Measurements from ENCODE around the gene LUZP1.

DNA sequence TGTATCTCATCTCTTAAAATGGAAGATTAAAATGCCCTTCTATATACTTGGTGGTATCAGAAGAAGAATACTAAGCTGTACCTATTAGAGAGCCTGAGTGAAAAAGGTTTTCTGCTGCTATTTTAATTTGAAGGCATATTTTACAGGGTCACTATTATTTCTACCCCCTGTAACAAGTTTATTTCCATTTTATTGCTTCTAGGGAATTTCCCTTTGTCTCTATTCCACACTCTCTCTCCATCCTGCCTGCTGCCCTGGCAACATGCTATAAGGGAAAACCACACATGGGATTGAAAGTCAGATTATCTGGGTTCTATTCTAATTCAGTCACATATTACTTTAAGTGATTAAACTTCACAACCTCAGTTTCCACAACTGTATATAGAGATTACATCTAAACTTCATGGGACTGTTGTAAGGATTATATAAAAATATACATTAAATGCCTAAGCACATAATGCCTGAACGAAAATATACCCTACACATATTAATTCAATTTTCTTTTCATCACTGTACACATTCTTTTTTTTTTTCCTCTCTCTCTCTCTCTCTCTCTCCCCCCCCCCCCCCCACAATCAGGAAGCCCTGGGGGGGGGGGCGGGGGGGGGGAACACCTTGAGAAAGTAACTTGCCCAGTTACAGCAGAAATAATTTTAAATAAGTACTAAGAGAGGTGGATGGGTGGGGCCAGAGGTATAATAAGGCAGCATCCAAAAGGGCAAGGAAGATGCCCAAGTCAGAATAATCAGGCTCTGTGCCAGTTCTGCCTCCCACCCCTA lies 51.5 kb downstream of the LUZP1 start:
- TF ChIP-seq YY1 (IDR thresholded peaks at IDR 0.05; ENCODE audit: low read depth) (no peak), EP300 (IDR thresholded peaks at IDR 0.05; ENCODE audit: borderline replicate concordance) (no peak), FOXM1 (IDR thresholded peaks at IDR 0.05; ENCODE audit: borderline replicate concordance, low read depth) (no peak), TCF12 (IDR thresholded peaks at IDR 0.05; ENCODE audit: low read depth) (no peak), RAD21 (IDR thresholded peaks at IDR 0.05; ENCODE audit: low read depth) (no peak), TAF1 (IDR thresholded peaks at IDR 0.05; ENCODE audit: low read depth) (no peak), USF1 (IDR thresholded peaks at IDR 0.05) (no peak), CEBPB (IDR thresholded peaks at IDR 0.05) (no peak), ZBTB7A (IDR thresholded peaks at IDR 0.05; ENCODE audit: low read depth) (no peak), EGR1 (IDR thresholded peaks at IDR 0.05) (no peak), NFIC (IDR thresholded peaks at IDR 0.05) (no peak), TEAD4 (IDR thresholded peaks at IDR 0.05) (no peak)
- TF ChIP-seq, protein P1, sequence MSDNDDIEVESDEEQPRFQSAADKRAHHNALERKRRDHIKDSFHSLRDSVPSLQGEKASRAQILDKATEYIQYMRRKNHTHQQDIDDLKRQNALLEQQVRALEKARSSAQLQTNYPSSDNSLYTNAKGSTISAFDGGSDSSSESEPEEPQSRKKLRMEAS (IDR thresholded peaks at IDR 0.05), result no peak
- TF ChIP-seq, protein P2, sequence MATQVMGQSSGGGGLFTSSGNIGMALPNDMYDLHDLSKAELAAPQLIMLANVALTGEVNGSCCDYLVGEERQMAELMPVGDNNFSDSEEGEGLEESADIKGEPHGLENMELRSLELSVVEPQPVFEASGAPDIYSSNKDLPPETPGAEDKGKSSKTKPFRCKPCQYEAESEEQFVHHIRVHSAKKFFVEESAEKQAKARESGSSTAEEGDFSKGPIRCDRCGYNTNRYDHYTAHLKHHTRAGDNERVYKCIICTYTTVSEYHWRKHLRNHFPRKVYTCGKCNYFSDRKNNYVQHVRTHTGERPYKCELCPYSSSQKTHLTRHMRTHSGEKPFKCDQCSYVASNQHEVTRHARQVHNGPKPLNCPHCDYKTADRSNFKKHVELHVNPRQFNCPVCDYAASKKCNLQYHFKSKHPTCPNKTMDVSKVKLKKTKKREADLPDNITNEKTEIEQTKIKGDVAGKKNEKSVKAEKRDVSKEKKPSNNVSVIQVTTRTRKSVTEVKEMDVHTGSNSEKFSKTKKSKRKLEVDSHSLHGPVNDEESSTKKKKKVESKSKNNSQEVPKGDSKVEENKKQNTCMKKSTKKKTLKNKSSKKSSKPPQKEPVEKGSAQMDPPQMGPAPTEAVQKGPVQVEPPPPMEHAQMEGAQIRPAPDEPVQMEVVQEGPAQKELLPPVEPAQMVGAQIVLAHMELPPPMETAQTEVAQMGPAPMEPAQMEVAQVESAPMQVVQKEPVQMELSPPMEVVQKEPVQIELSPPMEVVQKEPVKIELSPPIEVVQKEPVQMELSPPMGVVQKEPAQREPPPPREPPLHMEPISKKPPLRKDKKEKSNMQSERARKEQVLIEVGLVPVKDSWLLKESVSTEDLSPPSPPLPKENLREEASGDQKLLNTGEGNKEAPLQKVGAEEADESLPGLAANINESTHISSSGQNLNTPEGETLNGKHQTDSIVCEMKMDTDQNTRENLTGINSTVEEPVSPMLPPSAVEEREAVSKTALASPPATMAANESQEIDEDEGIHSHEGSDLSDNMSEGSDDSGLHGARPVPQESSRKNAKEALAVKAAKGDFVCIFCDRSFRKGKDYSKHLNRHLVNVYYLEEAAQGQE (IDR thresholded peaks at IDR 0.05; ENCODE audit: low read depth), result no peak
